ENCODE data around the gene TFCP2.

Gene TFCP2

DNA sequence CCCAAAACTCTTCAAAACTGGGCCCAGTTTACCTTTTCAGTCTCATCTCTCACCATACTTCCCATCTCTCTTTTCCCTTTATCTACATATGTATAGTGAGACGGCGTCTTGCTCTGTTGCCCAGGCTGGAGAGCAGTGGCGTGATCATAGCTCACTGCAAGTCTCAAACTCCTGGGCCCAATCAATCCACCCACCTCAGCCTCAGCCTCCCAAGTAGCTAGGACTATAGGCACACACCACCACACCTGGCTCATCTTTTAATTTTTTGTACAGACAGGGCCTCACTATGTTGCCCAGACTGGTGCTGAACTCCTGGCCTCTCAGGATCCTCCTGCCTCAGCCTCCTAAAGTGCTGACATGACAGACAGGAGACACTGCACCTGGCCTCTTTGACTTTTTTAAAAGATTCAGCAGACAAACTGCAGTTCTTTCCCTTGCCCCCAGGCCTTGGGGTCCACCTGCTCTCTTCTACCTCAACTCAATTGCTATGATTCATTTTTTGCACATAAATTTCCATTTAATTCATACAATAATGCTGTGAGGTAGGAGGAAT is 33.6 kb downstream of the TFCP2 start:
- Histone ChIP-seq H3K36me3 (ENCODE audit: control insufficient read depth in 2 of 2, insufficient read depth in 1 of 2, low read length in 2 of 2) (peaks cover 0 to 6% of the 10 kb centered on the region in 2 experiments; a peak in 2 of 3 replicates), H3K9me3 (ENCODE audit: control insufficient read depth, insufficient read depth, low read depth, low read length) (no peaks in the 10 kb centered on the region), H3K4me1 (ENCODE audit: control insufficient read depth, insufficient read depth, low read length) (no peaks in the 10 kb centered on the region), H3K4me3 (ENCODE audit: low read depth, low read length) (no peak overlapping the region), H3K27ac (ENCODE audit: extremely low read depth, low read depth, low read length) (no peak overlapping the region)
- TF ChIP-seq GLI2 (tag by site-specific recombination; IDR thresholded peaks at IDR 0.05; ENCODE audit: borderline replicate concordance, low read depth) (no peak), ZNF121 (tag by site-specific recombination; IDR thresholded peaks at IDR 0.05) (peak; percentile 52; the same call in 1 of the 2 replicates)
- POLR2A ChIA-PET = no interaction called here
- CTCF ChIA-PET = no interaction called here

DNA sequence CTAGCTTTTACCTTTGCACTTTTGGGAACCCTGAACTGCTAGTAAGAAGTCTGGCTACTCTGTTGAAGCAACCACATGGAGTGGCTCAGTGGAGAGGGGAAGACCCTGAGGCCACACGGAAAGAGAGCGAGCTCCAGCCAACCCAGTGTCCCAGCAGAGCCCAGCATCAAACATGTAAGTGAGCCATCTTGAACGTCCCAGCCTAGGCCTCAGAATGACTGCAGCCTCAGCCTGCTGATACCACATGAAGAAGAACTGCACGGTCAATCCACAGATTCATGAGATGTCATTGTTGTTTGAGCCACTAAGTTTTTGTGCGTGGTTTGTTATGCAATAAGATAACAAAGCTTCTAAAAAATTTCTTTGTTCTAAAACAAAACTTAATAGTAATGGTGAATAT is 40.2 kb downstream of the TFCP2 start:
- CTCF ChIA-PET = interaction anchor here (0.5 kb wide), 1 partner anchor 287 kb away, joined by 3 read pairs; no protein-coding TSS in a partner anchor
- Histone ChIP-seq H3K27ac (ENCODE audit: extremely low read depth, low read depth, low read length) (no peak overlapping the region), H3K4me1 (ENCODE audit: control insufficient read depth, insufficient read depth, low read length) (peaks cover 16% of the 10 kb centered on the region), H3K36me3 (ENCODE audit: control insufficient read depth in 2 of 2, insufficient read depth in 1 of 2, low read length in 2 of 2) (no peaks in the 10 kb centered on the region; a peak in 1 of 3 replicates), H3K4me3 (ENCODE audit: low read depth, low read length) (no peak overlapping the region), H3K9me3 (ENCODE audit: control insufficient read depth, insufficient read depth, low read depth, low read length) (no peaks in the 10 kb centered on the region)
- POLR2A ChIA-PET = no interaction called here
- TF ChIP-seq, protein P1, sequence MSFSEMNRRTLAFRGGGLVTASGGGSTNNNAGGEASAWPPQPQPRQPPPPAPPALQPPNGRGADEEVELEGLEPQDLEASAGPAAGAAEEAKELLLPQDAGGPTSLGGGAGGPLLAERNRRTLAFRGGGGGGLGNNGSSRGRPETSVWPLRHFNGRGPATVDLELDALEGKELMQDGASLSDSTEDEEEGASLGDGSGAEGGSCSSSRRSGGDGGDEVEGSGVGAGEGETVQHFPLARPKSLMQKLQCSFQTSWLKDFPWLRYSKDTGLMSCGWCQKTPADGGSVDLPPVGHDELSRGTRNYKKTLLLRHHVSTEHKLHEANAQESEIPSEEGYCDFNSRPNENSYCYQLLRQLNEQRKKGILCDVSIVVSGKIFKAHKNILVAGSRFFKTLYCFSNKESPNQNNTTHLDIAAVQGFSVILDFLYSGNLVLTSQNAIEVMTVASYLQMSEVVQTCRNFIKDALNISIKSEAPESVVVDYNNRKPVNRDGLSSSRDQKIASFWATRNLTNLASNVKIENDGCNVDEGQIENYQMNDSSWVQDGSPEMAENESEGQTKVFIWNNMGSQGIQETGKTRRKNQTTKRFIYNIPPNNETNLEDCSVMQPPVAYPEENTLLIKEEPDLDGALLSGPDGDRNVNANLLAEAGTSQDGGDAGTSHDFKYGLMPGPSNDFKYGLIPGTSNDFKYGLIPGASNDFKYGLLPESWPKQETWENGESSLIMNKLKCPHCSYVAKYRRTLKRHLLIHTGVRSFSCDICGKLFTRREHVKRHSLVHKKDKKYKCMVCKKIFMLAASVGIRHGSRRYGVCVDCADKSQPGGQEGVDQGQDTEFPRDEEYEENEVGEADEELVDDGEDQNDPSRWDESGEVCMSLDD (tag by site-specific recombination; IDR thresholded peaks at IDR 0.05) = no peak
- TF ChIP-seq ZIC2 (tag by site-specific recombination; IDR thresholded peaks at IDR 0.05) (no peak), HOXD13 (CRISPR knock-in tag; IDR thresholded peaks at IDR 0.05; ENCODE audit: borderline replicate concordance) (no peak), MZF1 (tag by site-specific recombination; IDR thresholded peaks at IDR 0.05; ENCODE audit: borderline replicate concordance) (no peak), ZNF292 (tag by site-specific recombination; IDR thresholded peaks at IDR 0.05; ENCODE audit: borderline replicate concordance, low read depth) (no peak), ZNF514 (tag by site-specific recombination; IDR thresholded peaks at IDR 0.05) (no peak)
- TF ChIP-seq, protein P2, sequence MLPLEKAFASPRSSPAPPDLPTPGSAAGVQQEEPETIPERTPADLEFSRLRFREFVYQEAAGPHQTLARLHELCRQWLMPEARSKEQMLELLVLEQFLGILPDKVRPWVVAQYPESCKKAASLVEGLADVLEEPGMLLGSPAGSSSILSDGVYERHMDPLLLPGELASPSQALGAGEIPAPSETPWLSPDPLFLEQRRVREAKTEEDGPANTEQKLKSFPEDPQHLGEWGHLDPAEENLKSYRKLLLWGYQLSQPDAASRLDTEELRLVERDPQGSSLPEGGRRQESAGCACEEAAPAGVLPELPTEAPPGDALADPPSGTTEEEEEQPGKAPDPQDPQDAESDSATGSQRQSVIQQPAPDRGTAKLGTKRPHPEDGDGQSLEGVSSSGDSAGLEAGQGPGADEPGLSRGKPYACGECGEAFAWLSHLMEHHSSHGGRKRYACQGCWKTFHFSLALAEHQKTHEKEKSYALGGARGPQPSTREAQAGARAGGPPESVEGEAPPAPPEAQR (tag by site-specific recombination; IDR thresholded peaks at IDR 0.05) = no peak
- TF ChIP-seq, protein P3, sequence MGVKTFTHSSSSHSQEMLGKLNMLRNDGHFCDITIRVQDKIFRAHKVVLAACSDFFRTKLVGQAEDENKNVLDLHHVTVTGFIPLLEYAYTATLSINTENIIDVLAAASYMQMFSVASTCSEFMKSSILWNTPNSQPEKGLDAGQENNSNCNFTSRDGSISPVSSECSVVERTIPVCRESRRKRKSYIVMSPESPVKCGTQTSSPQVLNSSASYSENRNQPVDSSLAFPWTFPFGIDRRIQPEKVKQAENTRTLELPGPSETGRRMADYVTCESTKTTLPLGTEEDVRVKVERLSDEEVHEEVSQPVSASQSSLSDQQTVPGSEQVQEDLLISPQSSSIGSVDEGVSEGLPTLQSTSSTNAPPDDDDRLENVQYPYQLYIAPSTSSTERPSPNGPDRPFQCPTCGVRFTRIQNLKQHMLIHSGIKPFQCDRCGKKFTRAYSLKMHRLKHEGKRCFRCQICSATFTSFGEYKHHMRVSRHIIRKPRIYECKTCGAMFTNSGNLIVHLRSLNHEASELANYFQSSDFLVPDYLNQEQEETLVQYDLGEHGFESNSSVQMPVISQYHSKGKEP (tag by site-specific recombination; IDR thresholded peaks at IDR 0.05) = no peak

DNA sequence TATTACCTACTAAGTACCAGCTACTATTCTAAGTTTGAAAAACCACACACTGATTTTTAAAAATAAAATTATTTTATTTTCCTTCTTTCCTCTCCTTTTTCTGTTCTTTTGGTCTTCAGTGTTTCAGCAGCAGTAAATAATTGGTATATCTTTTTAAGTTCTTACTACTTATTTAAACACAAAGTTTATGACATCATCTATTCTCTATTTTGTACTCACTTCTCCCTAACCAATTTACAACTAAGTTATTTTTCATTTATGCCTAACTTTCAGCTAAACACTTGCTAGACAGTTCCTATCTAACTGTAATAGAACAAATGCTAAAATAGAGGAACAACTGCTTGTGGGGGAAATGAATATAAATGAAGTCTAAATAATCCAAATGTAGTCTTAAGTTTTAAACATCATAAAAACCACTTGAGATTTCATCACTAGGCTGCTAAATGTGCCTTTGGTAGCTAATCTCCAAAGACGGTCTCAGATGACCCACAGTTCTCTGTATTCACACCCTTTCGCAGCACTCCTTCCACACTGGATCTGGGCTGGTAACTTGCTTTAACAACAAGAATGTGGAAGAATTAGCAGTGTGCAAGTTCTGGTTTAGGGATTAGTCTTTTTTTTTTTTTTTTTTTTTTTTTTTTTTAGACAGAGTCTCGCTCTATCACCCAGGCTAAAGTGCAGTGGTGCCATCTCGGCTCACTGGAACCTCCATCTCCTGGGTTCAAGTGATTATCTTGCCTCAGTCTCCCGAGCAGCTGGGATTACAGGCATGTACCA is 41.0 kb downstream of the TFCP2 start:
- TF ChIP-seq, protein P4, sequence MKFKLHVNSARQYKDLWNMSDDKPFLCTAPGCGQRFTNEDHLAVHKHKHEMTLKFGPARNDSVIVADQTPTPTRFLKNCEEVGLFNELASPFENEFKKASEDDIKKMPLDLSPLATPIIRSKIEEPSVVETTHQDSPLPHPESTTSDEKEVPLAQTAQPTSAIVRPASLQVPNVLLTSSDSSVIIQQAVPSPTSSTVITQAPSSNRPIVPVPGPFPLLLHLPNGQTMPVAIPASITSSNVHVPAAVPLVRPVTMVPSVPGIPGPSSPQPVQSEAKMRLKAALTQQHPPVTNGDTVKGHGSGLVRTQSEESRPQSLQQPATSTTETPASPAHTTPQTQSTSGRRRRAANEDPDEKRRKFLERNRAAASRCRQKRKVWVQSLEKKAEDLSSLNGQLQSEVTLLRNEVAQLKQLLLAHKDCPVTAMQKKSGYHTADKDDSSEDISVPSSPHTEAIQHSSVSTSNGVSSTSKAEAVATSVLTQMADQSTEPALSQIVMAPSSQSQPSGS (tag by site-specific recombination; IDR thresholded peaks at IDR 0.05; ENCODE audit: low read depth) = peak; percentile 93
- TF ChIP-seq, protein P5, sequence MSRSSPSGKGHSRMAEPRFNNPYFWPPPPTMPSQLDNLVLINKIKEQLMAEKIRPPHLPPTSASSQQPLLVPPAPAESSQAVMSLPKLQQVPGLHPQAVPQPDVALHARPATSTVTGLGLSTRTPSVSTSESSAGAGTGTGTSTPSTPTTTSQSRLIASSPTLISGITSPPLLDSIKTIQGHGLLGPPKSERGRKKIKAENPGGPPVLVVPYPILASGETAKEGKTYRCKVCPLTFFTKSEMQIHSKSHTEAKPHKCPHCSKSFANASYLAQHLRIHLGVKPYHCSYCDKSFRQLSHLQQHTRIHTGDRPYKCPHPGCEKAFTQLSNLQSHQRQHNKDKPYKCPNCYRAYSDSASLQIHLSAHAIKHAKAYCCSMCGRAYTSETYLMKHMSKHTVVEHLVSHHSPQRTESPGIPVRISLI (tag by site-specific recombination; IDR thresholded peaks at IDR 0.05) = peak; percentile 87
- TF ChIP-seq GLIS1 (tag by site-specific recombination; IDR thresholded peaks at IDR 0.05) (no peak), ZNF366 (tag by site-specific recombination; conservative IDR thresholded peaks at IDR 0.05) (0 out of 2 replicates have a peak, but pooled peaks have one; percentile 16)
- TF ChIP-seq, protein P6, sequence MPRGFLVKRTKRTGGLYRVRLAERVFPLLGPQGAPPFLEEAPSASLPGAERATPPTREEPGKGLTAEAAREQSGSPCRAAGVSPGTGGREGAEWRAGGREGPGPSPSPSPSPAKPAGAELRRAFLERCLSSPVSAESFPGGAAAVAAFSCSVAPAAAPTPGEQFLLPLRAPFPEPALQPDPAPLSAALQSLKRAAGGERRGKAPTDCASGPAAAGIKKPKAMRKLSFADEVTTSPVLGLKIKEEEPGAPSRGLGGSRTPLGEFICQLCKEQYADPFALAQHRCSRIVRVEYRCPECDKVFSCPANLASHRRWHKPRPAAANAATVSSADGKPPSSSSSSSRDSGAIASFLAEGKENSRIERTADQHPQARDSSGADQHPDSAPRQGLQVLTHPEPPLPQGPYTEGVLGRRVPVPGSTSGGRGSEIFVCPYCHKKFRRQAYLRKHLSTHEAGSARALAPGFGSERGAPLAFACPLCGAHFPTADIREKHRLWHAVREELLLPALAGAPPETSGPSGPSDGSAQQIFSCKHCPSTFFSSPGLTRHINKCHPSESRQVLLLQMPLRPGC (tag by site-specific recombination; IDR thresholded peaks at IDR 0.05) = no peak
- TF ChIP-seq, protein P7, sequence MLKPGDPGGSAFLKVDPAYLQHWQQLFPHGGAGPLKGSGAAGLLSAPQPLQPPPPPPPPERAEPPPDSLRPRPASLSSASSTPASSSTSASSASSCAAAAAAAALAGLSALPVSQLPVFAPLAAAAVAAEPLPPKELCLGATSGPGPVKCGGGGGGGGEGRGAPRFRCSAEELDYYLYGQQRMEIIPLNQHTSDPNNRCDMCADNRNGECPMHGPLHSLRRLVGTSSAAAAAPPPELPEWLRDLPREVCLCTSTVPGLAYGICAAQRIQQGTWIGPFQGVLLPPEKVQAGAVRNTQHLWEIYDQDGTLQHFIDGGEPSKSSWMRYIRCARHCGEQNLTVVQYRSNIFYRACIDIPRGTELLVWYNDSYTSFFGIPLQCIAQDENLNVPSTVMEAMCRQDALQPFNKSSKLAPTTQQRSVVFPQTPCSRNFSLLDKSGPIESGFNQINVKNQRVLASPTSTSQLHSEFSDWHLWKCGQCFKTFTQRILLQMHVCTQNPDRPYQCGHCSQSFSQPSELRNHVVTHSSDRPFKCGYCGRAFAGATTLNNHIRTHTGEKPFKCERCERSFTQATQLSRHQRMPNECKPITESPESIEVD (tag by site-specific recombination; IDR thresholded peaks at IDR 0.05) = 0 out of 2 replicates have a peak, but pooled peaks have one; percentile 25
- H3K36me3 ChIP-seq (ENCODE audit: control insufficient read depth in 2 of 2, insufficient read depth in 1 of 2, low read length in 2 of 2) = no peaks in the 10 kb centered on the region; a peak in 1 of 3 replicates
- peaks cover 16% of the 10 kb centered on the region for H3K4me1 ChIP-seq (ENCODE audit: control insufficient read depth, insufficient read depth, low read length)
- no peak overlapping the region for H3K27ac ChIP-seq (ENCODE audit: extremely low read depth, low read depth, low read length)
- ChIA-PET CTCF (interaction anchor here (0.7 kb wide), 2 partner anchors 14 to 108 kb away, joined by 3 read pairs; no protein-coding TSS in a partner anchor), POLR2A (no interaction called here)
- H3K4me3 ChIP-seq (ENCODE audit: low read depth, low read length) = no peak overlapping the region
- no peaks in the 10 kb centered on the region for H3K9me3 ChIP-seq (ENCODE audit: control insufficient read depth, insufficient read depth, low read depth, low read length)
